NAMALWA (cell line): Measurements from ENCODE around the gene COL5A3.
"Not testable (repeated sequence)": the region's sequence is repeated elsewhere in the genome, so short reads cannot be mapped to it uniquely, and the experiment has no call there.

ENCODE experiments used
- DNase-seq: peaks from one replicate; pipeline ENCODE4 v3.0.0-alpha.2; 2015; ENCODE audit warnings: low spot score

Gene COL5A3

GRCh38 chr19:9937001-9937411 lies 73.3 kb downstream of the COL5A3 start:
- DNase-seq: no peak

GRCh38 chr19:9936326-9937000 lies 73.8 kb downstream of the COL5A3 start, which contains the start of gene OLFM2:
Gene OLFM2 (minus strand): TSS chr19:9936515. CDS start chr19:9936366, 149 bp downstream.
- DNase-seq: no peak

GRCh38 chr19:9935506-9936325 lies 74.6 kb downstream of the COL5A3 start:
- DNase-seq: no peak

GRCh38 chr19:9934132-9934950 lies 76.0 kb downstream of the COL5A3 start:
- peak; percentile 85 for DNase-seq

GRCh38 chr19:9932835-9933234 lies 77.5 kb downstream of the COL5A3 start:
- DNase-seq: no peak

GRCh38 chr19:9931629-9932028 lies 78.7 kb downstream of the COL5A3 start:
- no peak for DNase-seq

- no peak for DNase-seq
These were observed 86.9 kb downstream of the COL5A3 start for GRCh38 chr19:9923440-9923839.

- DNase-seq: not testable (repeated sequence)
These were observed 87.4 kb downstream of the COL5A3 start for GRCh38 chr19:9922782-9923379.

- peak; percentile 52 for DNase-seq
These were observed 93.0 kb downstream of the COL5A3 start for GRCh38 chr19:9917321-9917720.

- DNase-seq: no peak
These were observed 93.6 kb downstream of the COL5A3 start for GRCh38 chr19:9916719-9917118.

GRCh38 chr19:9914315-9915207 lies 95.7 kb downstream of the COL5A3 start:
- DNase-seq: peak; percentile 74

- DNase-seq: no peak
These were observed 96.3 kb downstream of the COL5A3 start for GRCh38 chr19:9914001-9914314.

- no peak for DNase-seq
These were observed 96.9 kb downstream of the COL5A3 start for GRCh38 chr19:9913237-9914000.

GRCh38 chr19:9912551-9913236 lies 97.6 kb downstream of the COL5A3 start:
- DNase-seq: no peak

GRCh38 chr19:9911524-9912185 lies 98.6 kb downstream of the COL5A3 start:
- no peak for DNase-seq

GRCh38 chr19:9910625-9911024 lies 99.7 kb downstream of the COL5A3 start:
- no peak for DNase-seq
